Endothelial cell (in vitro differentiated cells): ENCODE results near the gene B3GAT1. TPM values are rescaled to one million over a fixed set of nuclear protein-coding genes. Genes with fewer than 3 reads are reported as not detected.

Experiments
- DNase-seq: peaks from one replicate; pipeline ENCODE4 v3.0.0; 2021; ENCODE audit warnings: low spot score
- H3K27ac Mint-ChIP-seq: one replicate; pipeline ENCODE4 v1.8.0; 2021; ENCODE audit warnings: mixed read lengths, inconsistent platforms; ENCODE audit not compliant: unreplicated experiment
- H3K27me3 Mint-ChIP-seq: one replicate; pipeline ENCODE4 v1.8.0; 2021; ENCODE audit warnings: mild to moderate bottlenecking, moderate library complexity, mixed read lengths, inconsistent platforms; ENCODE audit not compliant: unreplicated experiment
- H3K36me3 Mint-ChIP-seq: one replicate; pipeline ENCODE4 v1.8.0; 2021; ENCODE audit warnings: mild to moderate bottlenecking, low read depth, mixed read lengths, inconsistent platforms; ENCODE audit not compliant: unreplicated experiment
- H3K4me1 Mint-ChIP-seq: one replicate; pipeline ENCODE4 v1.8.0; 2021; ENCODE audit warnings: mild to moderate bottlenecking, mixed read lengths, inconsistent platforms; ENCODE audit not compliant: unreplicated experiment
- H3K4me3 Mint-ChIP-seq: one replicate; pipeline ENCODE4 v1.8.0; 2021; ENCODE audit warnings: mild to moderate bottlenecking, mixed read lengths, inconsistent platforms; ENCODE audit not compliant: unreplicated experiment
- H3K9me3 Mint-ChIP-seq: one replicate; pipeline ENCODE4 v1.8.0; 2021; ENCODE audit warnings: mixed read lengths, inconsistent platforms; ENCODE audit not compliant: unreplicated experiment
- total RNA-seq: library from RNA; stranded (reverse); fragmentation: NEBNext Ultra II Directional; extraction: Animal tissue kit (Norgen Biotek cat#: 25700); gene quantifications from one replicate; pipeline ENCODE4 v1.2.1, GENCODE V29; 2021; ENCODE audit not compliant: unreplicated experiment
- TF ChIP-seq, protein P1 (sequence below): fragments of 200-600 bp; sonication (generic); IDR thresholded peaks from one replicate; pipeline ENCODE4 v1.5.0; 2021; ENCODE audit warnings: antibody characterized with exemption; ENCODE audit not compliant: unreplicated experiment

B3GAT1 gene
- total RNA-seq, 1 donor from 2014 or later = 18.2 TPM

DNA sequence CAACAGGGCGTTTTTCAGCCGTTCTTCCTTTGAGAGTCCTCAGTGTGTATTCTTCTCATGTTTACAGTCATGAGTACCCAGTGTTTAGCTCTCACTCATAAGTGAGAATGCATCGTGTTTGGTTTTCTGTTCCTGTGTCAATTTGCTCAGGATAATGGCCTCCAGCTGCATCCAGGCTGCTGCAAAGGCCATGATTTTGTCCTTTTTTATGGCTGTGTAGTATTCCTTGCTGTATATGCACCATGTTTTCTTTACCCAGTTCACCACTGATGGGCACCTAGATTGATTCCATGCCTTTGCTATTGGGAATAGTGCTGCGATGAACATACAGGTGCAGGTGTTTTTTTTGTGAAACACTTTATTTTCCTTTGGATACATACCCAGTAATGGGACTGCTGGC is 23.5 kb downstream of the B3GAT1 start:
- TF ChIP-seq, protein P1, sequence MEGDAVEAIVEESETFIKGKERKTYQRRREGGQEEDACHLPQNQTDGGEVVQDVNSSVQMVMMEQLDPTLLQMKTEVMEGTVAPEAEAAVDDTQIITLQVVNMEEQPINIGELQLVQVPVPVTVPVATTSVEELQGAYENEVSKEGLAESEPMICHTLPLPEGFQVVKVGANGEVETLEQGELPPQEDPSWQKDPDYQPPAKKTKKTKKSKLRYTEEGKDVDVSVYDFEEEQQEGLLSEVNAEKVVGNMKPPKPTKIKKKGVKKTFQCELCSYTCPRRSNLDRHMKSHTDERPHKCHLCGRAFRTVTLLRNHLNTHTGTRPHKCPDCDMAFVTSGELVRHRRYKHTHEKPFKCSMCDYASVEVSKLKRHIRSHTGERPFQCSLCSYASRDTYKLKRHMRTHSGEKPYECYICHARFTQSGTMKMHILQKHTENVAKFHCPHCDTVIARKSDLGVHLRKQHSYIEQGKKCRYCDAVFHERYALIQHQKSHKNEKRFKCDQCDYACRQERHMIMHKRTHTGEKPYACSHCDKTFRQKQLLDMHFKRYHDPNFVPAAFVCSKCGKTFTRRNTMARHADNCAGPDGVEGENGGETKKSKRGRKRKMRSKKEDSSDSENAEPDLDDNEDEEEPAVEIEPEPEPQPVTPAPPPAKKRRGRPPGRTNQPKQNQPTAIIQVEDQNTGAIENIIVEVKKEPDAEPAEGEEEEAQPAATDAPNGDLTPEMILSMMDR = no peak
- H3K27me3 Mint-ChIP-seq = peaks cover 6% of the 10 kb centered on the region
- H3K36me3 Mint-ChIP-seq = no peaks in the 10 kb centered on the region
- no peak overlapping the region for H3K27ac Mint-ChIP-seq
- no peaks in the 10 kb centered on the region for H3K9me3 Mint-ChIP-seq
- no peak for DNase-seq
- H3K4me3 Mint-ChIP-seq = no peak overlapping the region
- peaks cover 15% of the 10 kb centered on the region for H3K4me1 Mint-ChIP-seq

DNA sequence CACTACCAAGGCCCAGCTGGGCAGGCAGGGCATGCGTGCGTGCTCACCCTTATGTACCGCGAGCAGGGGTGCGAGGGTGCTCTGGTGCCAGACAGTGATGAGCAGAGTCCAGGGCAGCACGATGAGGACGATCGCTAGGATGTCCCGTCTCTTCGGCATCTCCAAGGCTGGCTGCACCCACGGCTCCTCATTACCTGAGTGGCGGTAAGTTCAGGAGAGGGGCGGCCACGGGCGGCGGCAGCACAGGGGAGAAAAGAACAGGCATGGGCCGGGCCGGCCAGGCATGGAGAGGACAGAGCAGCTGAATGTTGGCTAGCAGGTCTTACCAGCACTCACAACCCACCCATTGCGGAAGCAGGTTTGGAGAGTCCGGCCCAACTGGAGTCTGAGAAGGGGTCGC is 24.5 kb downstream of the B3GAT1 start:
- TF ChIP-seq, protein P1 = no peak
- peaks cover 6% of the 10 kb centered on the region for H3K27me3 Mint-ChIP-seq

DNA sequence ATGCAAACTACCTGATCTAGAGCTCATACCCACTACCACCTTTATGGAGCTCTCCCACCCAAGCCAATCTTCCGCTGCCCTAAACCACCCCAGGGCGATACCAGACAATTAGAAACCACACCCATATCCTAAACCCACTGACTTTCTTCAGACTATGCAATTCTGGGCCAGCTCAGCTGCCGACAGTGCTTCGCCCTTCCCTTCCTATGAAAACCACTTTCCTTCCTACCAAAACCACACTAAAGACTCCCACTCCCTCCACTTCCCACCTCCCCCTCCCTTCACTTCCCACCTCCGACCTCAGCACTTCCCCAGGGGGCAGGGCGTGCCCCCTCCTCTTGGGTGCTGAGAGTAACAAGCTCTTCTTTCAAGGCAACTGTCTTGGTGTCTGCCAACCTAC is 25.1 kb downstream of the B3GAT1 start:
- Mint-ChIP-seq H3K27ac (peak overlapping the region; percentile 25), H3K27me3 (peaks cover 6% of the 10 kb centered on the region), H3K9me3 (no peaks in the 10 kb centered on the region), H3K36me3 (peaks cover 3% of the 10 kb centered on the region), H3K4me3 (no peak overlapping the region), H3K4me1 (peaks cover 15% of the 10 kb centered on the region)
- DNase-seq = no peak
- TF ChIP-seq, protein P1 = no peak

More for the DNA sequence above, 24.5 kb downstream of the B3GAT1 start:
- no peak overlapping the region for H3K4me3 Mint-ChIP-seq
- H3K4me1 Mint-ChIP-seq = peaks cover 15% of the 10 kb centered on the region
- no peaks in the 10 kb centered on the region for H3K9me3 Mint-ChIP-seq
- peaks cover 3% of the 10 kb centered on the region for H3K36me3 Mint-ChIP-seq
- DNase-seq = no peak
- H3K27ac Mint-ChIP-seq = no peak overlapping the region

DNA sequence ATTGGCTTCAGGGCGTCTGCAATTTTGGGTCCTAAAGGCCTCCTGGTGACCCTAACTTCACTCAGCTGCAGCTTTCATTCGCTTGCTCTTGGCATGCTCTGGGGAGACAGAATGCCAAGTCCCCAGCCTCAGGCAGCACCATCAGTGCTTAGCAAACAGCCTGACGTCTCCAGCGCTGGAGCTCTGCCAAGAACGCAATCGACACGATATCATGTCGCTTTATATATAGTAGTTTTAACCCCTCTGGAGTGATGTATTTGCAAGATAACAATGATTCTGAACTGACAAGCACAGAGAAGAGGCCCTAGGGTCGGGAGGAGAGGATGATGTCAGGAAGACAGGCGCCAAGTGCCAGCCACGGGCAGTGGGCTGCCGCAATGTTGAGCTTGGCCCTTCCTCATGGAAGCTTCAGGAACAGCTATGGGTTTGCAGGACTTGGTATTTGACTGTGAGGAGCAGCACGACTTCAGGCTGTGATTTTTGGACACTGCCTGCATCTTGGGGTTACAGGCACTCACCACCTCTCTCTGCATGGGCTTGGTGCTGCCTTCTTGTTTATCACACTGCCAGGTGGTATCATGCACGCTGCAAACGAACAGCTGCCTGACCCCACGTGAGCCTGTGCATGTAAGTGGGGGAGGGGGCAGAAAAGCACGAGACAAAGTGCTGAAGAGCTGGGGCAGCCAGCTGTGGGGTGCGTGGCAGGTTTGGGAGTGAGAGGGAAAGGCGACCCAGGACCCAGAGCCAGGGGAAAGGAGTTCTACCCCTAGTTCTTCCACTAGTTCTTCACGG is 26.1 kb downstream of the B3GAT1 start:
- TF ChIP-seq, protein P1 = no peak
- peaks cover 3% of the 10 kb centered on the region for H3K36me3 Mint-ChIP-seq
- H3K27me3 Mint-ChIP-seq = peaks cover 4% of the 10 kb centered on the region
- peaks cover 15% of the 10 kb centered on the region for H3K4me1 Mint-ChIP-seq
- no peak for DNase-seq
- no peak overlapping the region for H3K4me3 Mint-ChIP-seq
- no peaks in the 10 kb centered on the region for H3K9me3 Mint-ChIP-seq
- peak overlapping the region; percentile 48 for H3K27ac Mint-ChIP-seq

DNA sequence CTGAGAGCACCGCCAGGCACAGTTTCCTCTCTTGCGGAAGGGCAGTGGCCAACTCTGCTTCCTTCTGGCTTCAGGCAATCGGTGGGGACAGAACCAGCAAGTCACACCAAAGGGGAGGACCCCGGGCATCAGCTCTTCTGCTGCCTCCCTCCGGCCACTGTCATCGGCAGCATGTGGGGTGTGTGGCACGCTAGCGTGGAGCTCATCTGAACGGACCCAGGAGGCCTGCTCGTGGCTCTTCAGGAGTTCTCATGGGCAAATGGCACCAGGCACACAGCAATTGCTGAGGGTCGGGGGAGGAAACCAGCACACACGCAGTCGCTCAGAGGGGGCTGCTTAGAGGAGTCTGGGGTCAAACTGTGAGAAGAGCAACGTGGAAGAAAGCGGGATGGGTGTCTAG is 26.9 kb downstream of the B3GAT1 start:
- no peak overlapping the region for H3K27ac Mint-ChIP-seq
- peaks cover 3% of the 10 kb centered on the region for H3K36me3 Mint-ChIP-seq
- H3K4me3 Mint-ChIP-seq = no peak overlapping the region
- DNase-seq = no peak
- H3K27me3 Mint-ChIP-seq = peaks cover 4% of the 10 kb centered on the region
- H3K4me1 Mint-ChIP-seq = peaks cover 15% of the 10 kb centered on the region
- H3K9me3 Mint-ChIP-seq = no peaks in the 10 kb centered on the region
- TF ChIP-seq, protein P1 = no peak
